ENCODE results near the gene TNIP2.
"Not testable (repeated sequence)": the region's sequence is repeated elsewhere in the genome, so short reads cannot be mapped to it uniquely, and the experiment has no call there.

Gene TNIP2

GRCh38 chr4:2793586-2794485, 37.7 kb upstream of the TNIP2 start:
- DNase-seq = peak; percentile 71

- DNase-seq = peak; percentile 86
These were observed 36.8 kb upstream of the TNIP2 start, which contains the start of gene SH3BP2 for GRCh38 chr4:2792711-2793585. Gene SH3BP2, plus strand, starts transcription at chr4:2793085. Its CDS starts 27,533 bp downstream, at chr4:2820618.

GRCh38 chr4:2792396-2792710, 36.2 kb upstream of the TNIP2 start:
- no peak for DNase-seq

- no peak for DNase-seq
These were observed 35.6 kb upstream of the TNIP2 start for GRCh38 chr4:2791518-2792395.

GRCh38 chr4:2790583-2791517, 34.7 kb upstream of the TNIP2 start:
- peak; percentile 39 for DNase-seq

GRCh38 chr4:2789793-2790582, 33.9 kb upstream of the TNIP2 start:
- no peak for DNase-seq

- no peak for DNase-seq
These were observed 33.2 kb upstream of the TNIP2 start for GRCh38 chr4:2789351-2789750.

- no peak for DNase-seq
These were observed 32.5 kb upstream of the TNIP2 start for GRCh38 chr4:2788532-2789103.

- DNase-seq = no peak
These were observed 32.0 kb upstream of the TNIP2 start for GRCh38 chr4:2788101-2788500.

- peak; percentile 72 for DNase-seq
These were observed 31.3 kb upstream of the TNIP2 start for GRCh38 chr4:2787230-2788100.

GRCh38 chr4:2786794-2787229, 30.7 kb upstream of the TNIP2 start:
- no peak for DNase-seq

- no peak for DNase-seq
These were observed 30.1 kb upstream of the TNIP2 start for GRCh38 chr4:2786152-2786671.

- peak; percentile 71 for DNase-seq
These were observed 29.5 kb upstream of the TNIP2 start for GRCh38 chr4:2785613-2786012.

GRCh38 chr4:2783790-2784189, 27.7 kb upstream of the TNIP2 start:
- no peak for DNase-seq

- no peak for DNase-seq
These were observed 25.8 kb upstream of the TNIP2 start for GRCh38 chr4:2781911-2782310.

GRCh38 chr4:2780643-2781042, 24.5 kb upstream of the TNIP2 start:
- DNase-seq = not testable (repeated sequence)

GRCh38 chr4:2771264-2771663, 15.1 kb upstream of the TNIP2 start:
- no peak for DNase-seq

GRCh38 chr4:2768921-2769336, 12.8 kb upstream of the TNIP2 start:
- DNase-seq = no peak

GRCh38 chr4:2768124-2768523, 12.0 kb upstream of the TNIP2 start:
- no peak for DNase-seq

Measured in hematopoietic multipotent progenitor cell treated with erythropoietin and hydrocortisone succinate and interleukin-3 and kit ligand, for 4 days (in vitro differentiated cells).